NOMO-1 (cell line): ENCODE measurements around the gene NUDT16.

ENCODE experiments used
- DNase-seq, 2 experiments: peaks; one replicate each; lab custom pipeline; 2025; ENCODE audit not compliant: unreplicated experiment in 2 of 2; lab: John Stamatoyannopoulos, UW

Gene NUDT16

DNA sequence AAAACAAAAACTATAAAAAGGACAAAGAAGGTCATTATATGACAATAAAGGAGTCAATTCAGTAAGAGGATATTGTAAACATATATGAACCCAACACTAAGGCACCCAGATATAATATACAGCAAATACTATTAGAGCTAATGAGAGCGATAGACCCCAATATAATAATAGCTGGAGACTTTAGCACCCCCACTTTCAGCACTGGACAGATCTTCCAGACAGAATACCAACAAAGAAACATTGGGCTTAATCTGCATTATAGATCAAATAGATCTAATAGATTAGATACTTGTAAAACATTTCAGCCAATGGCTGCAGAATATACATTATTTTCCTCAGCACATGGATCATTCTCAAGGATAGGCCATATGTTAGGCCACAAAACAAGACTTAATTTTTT lies 53.4 kb downstream of the NUDT16 start:
- DNase-seq, result no peak
